Measurements from ENCODE around the gene ABHD17C.

Gene ABHD17C

DNA sequence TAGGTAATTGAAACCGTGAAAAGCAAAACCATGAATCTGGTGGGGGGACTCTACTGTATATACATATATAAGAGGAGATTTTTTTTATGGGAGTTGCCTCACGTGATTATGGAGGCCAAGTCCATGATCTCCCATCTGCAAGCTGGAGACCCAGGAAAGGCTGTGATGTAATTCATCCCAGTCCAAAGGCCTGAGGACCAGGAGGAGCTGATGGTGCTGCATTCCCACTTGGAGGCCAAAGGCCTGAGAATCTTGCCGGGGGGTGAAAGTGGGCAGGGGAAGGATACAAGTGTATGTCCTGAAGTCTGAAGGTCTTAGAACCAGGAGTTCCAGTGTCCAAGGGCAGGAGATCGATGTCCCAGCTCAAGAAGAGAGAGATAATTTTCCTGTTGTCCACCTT lies 47.0 kb downstream of the ABHD17C start:
- TF ChIP-seq, protein P1, sequence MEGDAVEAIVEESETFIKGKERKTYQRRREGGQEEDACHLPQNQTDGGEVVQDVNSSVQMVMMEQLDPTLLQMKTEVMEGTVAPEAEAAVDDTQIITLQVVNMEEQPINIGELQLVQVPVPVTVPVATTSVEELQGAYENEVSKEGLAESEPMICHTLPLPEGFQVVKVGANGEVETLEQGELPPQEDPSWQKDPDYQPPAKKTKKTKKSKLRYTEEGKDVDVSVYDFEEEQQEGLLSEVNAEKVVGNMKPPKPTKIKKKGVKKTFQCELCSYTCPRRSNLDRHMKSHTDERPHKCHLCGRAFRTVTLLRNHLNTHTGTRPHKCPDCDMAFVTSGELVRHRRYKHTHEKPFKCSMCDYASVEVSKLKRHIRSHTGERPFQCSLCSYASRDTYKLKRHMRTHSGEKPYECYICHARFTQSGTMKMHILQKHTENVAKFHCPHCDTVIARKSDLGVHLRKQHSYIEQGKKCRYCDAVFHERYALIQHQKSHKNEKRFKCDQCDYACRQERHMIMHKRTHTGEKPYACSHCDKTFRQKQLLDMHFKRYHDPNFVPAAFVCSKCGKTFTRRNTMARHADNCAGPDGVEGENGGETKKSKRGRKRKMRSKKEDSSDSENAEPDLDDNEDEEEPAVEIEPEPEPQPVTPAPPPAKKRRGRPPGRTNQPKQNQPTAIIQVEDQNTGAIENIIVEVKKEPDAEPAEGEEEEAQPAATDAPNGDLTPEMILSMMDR (IDR thresholded peaks at IDR 0.05), result no peak
- Histone ChIP-seq H3K27ac (peak overlapping the region; percentile 57), H3K4me1 (ENCODE audit: control insufficient read depth in 1 of 2, insufficient read depth in 1 of 2, low read depth in 1 of 2, low read length in 1 of 2) (peaks cover 28 to 29% of the 10 kb centered on the region in 2 experiments), H3K4me3 (ENCODE audit: low read depth in 1 of 2, low read length in 1 of 2) (no peak overlapping the region), H3K9me3 (no peaks in the 10 kb centered on the region), H3K27me3 (no peaks in the 10 kb centered on the region), H3K36me3 (no peaks in the 10 kb centered on the region)

DNA sequence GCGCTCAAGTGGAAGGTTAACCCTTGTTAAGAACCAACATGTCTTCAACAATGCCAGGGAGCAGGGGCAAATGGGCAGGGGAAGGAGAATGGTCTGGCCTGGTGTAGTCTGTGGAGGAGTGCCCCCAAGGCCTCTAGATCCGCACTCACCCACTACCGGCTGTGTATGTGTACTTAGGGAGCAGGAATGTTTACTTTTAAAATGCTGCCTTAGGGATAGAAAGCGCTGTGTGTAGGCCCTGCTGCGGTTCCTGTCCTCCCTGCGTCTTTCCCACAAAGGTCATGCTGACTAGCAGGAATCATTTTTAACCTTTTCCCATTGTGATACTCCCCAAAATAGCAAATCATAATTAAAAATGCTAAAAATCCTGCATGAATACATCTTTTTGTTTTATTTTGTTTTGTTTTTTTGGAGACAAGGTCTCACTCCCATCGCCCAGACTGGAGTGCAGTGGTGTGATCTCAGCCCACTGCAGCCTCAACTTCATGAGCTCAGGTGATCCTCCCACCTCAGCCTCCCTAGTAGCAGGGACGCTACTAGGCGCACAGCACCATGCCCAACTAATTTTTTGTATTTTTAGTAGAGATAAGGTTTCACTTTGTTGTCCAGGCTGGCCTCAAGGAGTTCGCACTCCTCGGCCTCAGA lies 48.2 kb downstream of the ABHD17C start:
- H3K4me1 ChIP-seq (ENCODE audit: control insufficient read depth in 1 of 2, insufficient read depth in 1 of 2, low read depth in 1 of 2, low read length in 1 of 2), result peaks cover 28 to 29% of the 10 kb centered on the region in 2 experiments
- TF ChIP-seq, protein P1 (IDR thresholded peaks at IDR 0.05), result no peak
- H3K36me3 ChIP-seq, result no peaks in the 10 kb centered on the region
- no peak overlapping the region for H3K4me3 ChIP-seq (ENCODE audit: low read depth in 1 of 2, low read length in 1 of 2)
- H3K9me3 ChIP-seq, result no peaks in the 10 kb centered on the region
- H3K27me3 ChIP-seq, result no peaks in the 10 kb centered on the region
- no peak overlapping the region for H3K27ac ChIP-seq

DNA sequence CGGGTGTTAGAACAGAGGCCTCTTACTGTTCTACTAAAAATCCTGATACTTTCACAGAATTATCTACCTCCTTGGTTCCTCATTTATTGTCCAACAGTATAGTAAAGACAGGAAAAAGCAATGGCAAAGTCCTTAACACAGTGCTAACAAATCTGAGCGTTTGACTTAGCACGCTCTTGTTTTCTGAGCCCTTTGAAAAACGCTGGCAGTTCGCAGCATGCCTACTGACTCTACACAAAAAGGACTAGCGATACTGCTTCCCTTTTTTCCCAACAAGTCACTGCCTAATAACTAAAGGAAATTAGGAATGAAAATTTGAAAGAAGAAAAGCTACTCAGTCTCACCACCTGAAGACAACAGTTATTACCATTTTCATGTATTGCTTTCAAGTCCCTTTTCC lies 49.3 kb downstream of the ABHD17C start:
- peaks cover 25 to 26% of the 10 kb centered on the region in 2 experiments for H3K4me1 ChIP-seq (ENCODE audit: control insufficient read depth in 1 of 2, insufficient read depth in 1 of 2, low read depth in 1 of 2, low read length in 1 of 2)
- no peaks in the 10 kb centered on the region for H3K9me3 ChIP-seq
- H3K36me3 ChIP-seq, result no peaks in the 10 kb centered on the region
- no peaks in the 10 kb centered on the region for H3K27me3 ChIP-seq
- H3K27ac ChIP-seq, result no peak overlapping the region
- H3K4me3 ChIP-seq (ENCODE audit: low read depth in 1 of 2, low read length in 1 of 2), result no peak overlapping the region
- TF ChIP-seq, protein P1 (IDR thresholded peaks at IDR 0.05), result no peak

DNA sequence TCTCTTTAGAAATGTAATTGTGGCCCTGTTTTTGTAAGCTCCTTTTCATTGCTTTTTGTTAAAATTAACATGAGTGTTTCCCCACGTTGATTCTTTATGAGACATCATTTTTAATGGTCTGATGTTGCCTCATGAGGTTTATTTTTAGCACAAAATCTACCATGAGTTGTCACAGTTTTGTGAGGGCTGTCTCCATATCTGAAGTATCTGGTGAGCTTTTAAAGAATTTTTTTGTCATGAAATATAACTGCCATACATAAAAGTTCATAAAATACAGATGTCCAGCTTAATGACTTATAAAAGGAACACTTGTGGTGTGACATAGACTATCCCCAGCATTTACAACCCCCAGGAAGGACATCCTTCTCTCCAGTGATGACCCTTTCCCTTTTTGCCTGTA lies 49.7 kb downstream of the ABHD17C start:
- TF ChIP-seq, protein P1 (IDR thresholded peaks at IDR 0.05), result no peak
- Histone ChIP-seq H3K27me3 (no peaks in the 10 kb centered on the region), H3K9me3 (no peaks in the 10 kb centered on the region), H3K4me3 (ENCODE audit: low read depth in 1 of 2, low read length in 1 of 2) (no peak overlapping the region), H3K27ac (no peak overlapping the region), H3K4me1 (ENCODE audit: control insufficient read depth in 1 of 2, insufficient read depth in 1 of 2, low read depth in 1 of 2, low read length in 1 of 2) (peaks cover 21 to 22% of the 10 kb centered on the region in 2 experiments), H3K36me3 (no peaks in the 10 kb centered on the region)

DNA sequence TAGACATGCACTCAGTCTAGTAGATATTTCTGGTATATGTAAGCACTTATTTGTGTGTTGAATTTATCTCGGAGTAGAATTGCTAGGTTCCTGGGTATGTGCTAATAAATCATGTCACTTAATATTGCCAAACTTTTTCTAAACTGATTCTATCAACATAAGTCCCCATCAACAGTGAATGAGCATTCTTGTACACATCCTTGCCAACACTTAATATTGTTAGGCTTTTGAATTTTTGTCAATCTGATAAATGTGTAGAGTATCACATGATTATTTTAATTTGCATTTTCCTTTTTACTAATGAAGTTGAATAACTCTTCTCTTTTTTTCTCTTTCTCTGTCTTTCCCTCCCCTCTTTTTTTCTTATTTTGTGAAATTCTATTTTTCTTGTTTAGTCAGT lies 50.8 kb downstream of the ABHD17C start:
- Histone ChIP-seq H3K27me3 (no peaks in the 10 kb centered on the region), H3K4me1 (ENCODE audit: control insufficient read depth in 1 of 2, insufficient read depth in 1 of 2, low read depth in 1 of 2, low read length in 1 of 2) (peaks cover 10 to 12% of the 10 kb centered on the region in 2 experiments), H3K27ac (no peak overlapping the region), H3K9me3 (no peaks in the 10 kb centered on the region), H3K4me3 (ENCODE audit: low read depth in 1 of 2, low read length in 1 of 2) (no peak overlapping the region), H3K36me3 (peaks cover 4% of the 10 kb centered on the region)
- TF ChIP-seq, protein P1 (IDR thresholded peaks at IDR 0.05), result no peak

Data from neutrophil (primary cell).